Astrocyte (in vitro differentiated cells and primary cell): ENCODE data around the gene ECSIT.

Source experiments
- CTCF ChIP-seq: IDR thresholded peaks from 2 replicates; pipeline ENCODE4 v1.5.1; 2011; ENCODE audit warnings: low read depth, mild to moderate bottlenecking, inconsistent platforms, low read length, moderate library complexity; ENCODE audit not compliant: insufficient read depth
- EZH2 ChIP-seq: IDR thresholded peaks from 2 replicates; pipeline ENCODE4 v1.6.1; 2012; ENCODE audit warnings: mild to moderate bottlenecking, low read length, inconsistent platforms; ENCODE audit not compliant: insufficient read depth

DNA sequence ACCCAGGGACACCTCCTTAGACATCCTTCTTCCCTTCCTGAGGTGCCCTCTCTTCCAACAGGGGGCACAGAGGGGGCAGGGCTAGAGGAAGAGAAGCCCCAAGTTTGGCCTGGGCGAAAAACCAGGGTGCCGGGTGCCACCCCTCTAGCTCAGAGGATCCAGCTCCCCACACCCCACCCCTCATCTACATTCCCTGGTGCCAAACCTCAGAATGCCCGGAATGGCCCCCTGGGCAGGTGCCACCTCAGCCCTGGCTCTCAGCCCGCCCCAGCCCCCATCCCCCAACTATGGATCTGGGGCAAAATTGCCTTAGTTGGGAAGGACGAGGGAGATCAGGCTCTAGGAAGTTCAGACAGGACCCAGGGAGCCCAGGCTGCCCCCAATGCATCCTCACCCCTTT lies 11.7 kb upstream of the ECSIT start:
- no peak for TF ChIP-seq CTCF
- TF ChIP-seq EZH2 = no peak
